NCI-H1694 treated with DMSO at 0.1 percent for 48 hours (cell line): ENCODE results near the gene SDK2.
A peak's percentile ranks its signal among the peaks of the same experiment; 100 is the strongest.
"Not testable (repeated sequence)": the region's sequence is repeated elsewhere in the genome, so short reads cannot be mapped to it uniquely, and the experiment has no call there.

ENCODE experiments used
- DNase-seq: peaks from one replicate; lab custom pipeline; 2025; lab: John Stamatoyannopoulos, UW

SDK2 gene

GRCh38 chr17:73320601-73321264, 323.5 kb downstream of the SDK2 start:
- no peak for DNase-seq

- no peak for DNase-seq
Measured at GRCh38 chr17:73319766-73320165, 324.5 kb downstream of the SDK2 start.

GRCh38 chr17:73318836-73319235, 325.4 kb downstream of the SDK2 start:
- no peak for DNase-seq

- DNase-seq = no peak
Measured at GRCh38 chr17:73318427-73318813, 325.8 kb downstream of the SDK2 start.

GRCh38 chr17:73317513-73318426, 326.5 kb downstream of the SDK2 start:
- no peak for DNase-seq

GRCh38 chr17:73316919-73317505, 327.2 kb downstream of the SDK2 start:
- peak; percentile 10 for DNase-seq

GRCh38 chr17:73315471-73315870, 328.8 kb downstream of the SDK2 start:
- no peak for DNase-seq

GRCh38 chr17:73313526-73314127, 330.6 kb downstream of the SDK2 start:
- DNase-seq = no peak

- not testable (repeated sequence) for DNase-seq
Measured at GRCh38 chr17:73312887-73313286, 331.4 kb downstream of the SDK2 start.

GRCh38 chr17:73311781-73312641, 332.2 kb downstream of the SDK2 start, which contains the start of gene CDC42EP4:
Gene CDC42EP4, minus strand, starts transcription at chr17:73312001. Its CDS starts 25,501 bp downstream, at chr17:73286500.
- peak; percentile 76 for DNase-seq

- no peak for DNase-seq
Measured at GRCh38 chr17:73311428-73311780, 332.8 kb downstream of the SDK2 start.

GRCh38 chr17:73309727-73310596, 334.3 kb downstream of the SDK2 start:
- DNase-seq = no peak

GRCh38 chr17:73308959-73309358, 335.3 kb downstream of the SDK2 start:
- not testable (repeated sequence) for DNase-seq

GRCh38 chr17:73308017-73308823, 336.0 kb downstream of the SDK2 start:
- DNase-seq = no peak

GRCh38 chr17:73307130-73307529, 337.1 kb downstream of the SDK2 start:
- DNase-seq = peak; percentile 20

- no peak for DNase-seq
Measured at GRCh38 chr17:73305845-73306836, 338.1 kb downstream of the SDK2 start.

- no peak for DNase-seq
Measured at GRCh38 chr17:73304971-73305812, 339.1 kb downstream of the SDK2 start.
